Right forelimb (tissue), 1 donor: ENCODE measurements around the gene NF2.

Source experiments
- DNase-seq: peaks from one replicate; pipeline ENCODE4 v3.0.0-alpha.2; 2018

The NF2 gene

GRCh38 chr22:29704528-29705285, 101.3 kb downstream of the NF2 start:
- DNase-seq: no peak

GRCh38 chr22:29705651-29706050, 102.2 kb downstream of the NF2 start:
- no peak for DNase-seq

GRCh38 chr22:29706486-29706885, 103.1 kb downstream of the NF2 start:
- no peak for DNase-seq

GRCh38 chr22:29707010-29707409, 103.6 kb downstream of the NF2 start:
- DNase-seq: no peak

- no peak for DNase-seq
Measured at GRCh38 chr22:29707471-29707870, 104.0 kb downstream of the NF2 start.

- no peak for DNase-seq
Measured at GRCh38 chr22:29710193-29710592, 106.8 kb downstream of the NF2 start.

- DNase-seq: no peak
Measured at GRCh38 chr22:29710922-29711593, 107.6 kb downstream of the NF2 start.

GRCh38 chr22:29712119-29712518, 108.7 kb downstream of the NF2 start:
- no peak for DNase-seq

GRCh38 chr22:29713156-29713727, 109.8 kb downstream of the NF2 start:
- no peak for DNase-seq

- no peak for DNase-seq
Measured at GRCh38 chr22:29715240-29715639, 111.8 kb downstream of the NF2 start.

- DNase-seq: no peak
Measured at GRCh38 chr22:29715705-29716104, 112.3 kb downstream of the NF2 start.

GRCh38 chr22:29716814-29717545, 113.5 kb downstream of the NF2 start:
- DNase-seq: peak; percentile 80

GRCh38 chr22:29717789-29718188, 114.4 kb downstream of the NF2 start:
- no peak for DNase-seq

- DNase-seq: no peak
Measured at GRCh38 chr22:29718949-29719898, 115.8 kb downstream of the NF2 start.

- DNase-seq: no peak
Measured at GRCh38 chr22:29719899-29720645, 116.6 kb downstream of the NF2 start, which contains the start of gene CABP7. TSS of gene CABP7 (plus strand) at chr22:29720003. CDS start at chr22:29720425, 422 bp downstream.

- DNase-seq: no peak
Measured at GRCh38 chr22:29720811-29721323, 117.4 kb downstream of the NF2 start.

GRCh38 chr22:29722151-29722550, 118.7 kb downstream of the NF2 start:
- DNase-seq: no peak

- no peak for DNase-seq
Measured at GRCh38 chr22:29722587-29722986, 119.2 kb downstream of the NF2 start.

GRCh38 chr22:29723766-29724165, 120.3 kb downstream of the NF2 start:
- DNase-seq: no peak

GRCh38 chr22:29724843-29725242, 121.4 kb downstream of the NF2 start:
- DNase-seq: no peak

- no peak for DNase-seq
Measured at GRCh38 chr22:29726106-29726505, 122.7 kb downstream of the NF2 start.
